ENCODE data around the gene PEX14. TPM values are rescaled to one million over a fixed set of nuclear protein-coding genes. Genes with fewer than 3 reads are reported as not detected.

PEX14 gene
- total RNA-seq, 2 donors from 2014 or later, result 24.3 to 26.0 TPM

GRCh38 chr1:10635085-10635896 lies 160.5 kb downstream of the PEX14 start:
- Mint-ChIP-seq H3K4me1 (peaks cover 10% of the 10 kb centered on the region), H3K27me3 (ENCODE audit: insufficient read depth) (peaks cover 9% of the 10 kb centered on the region), H3K27ac (no peak overlapping the region), H3K4me3 (no peak overlapping the region), H3K9me3 (no peaks in the 10 kb centered on the region), H3K36me3 (ENCODE audit: low read depth) (no peaks in the 10 kb centered on the region)
- H3K27me3 ChIP-seq (ENCODE audit: control insufficient read depth, insufficient read depth, low read length, poor library complexity, severe bottlenecking), result peaks cover 26% of the 10 kb centered on the region
- no peaks in the 10 kb centered on the region for H3K4me1 ChIP-seq (ENCODE audit: control insufficient read depth, insufficient read depth, low read length)
- no peak overlapping the region for H3K4me3 ChIP-seq (ENCODE audit: low read length)
- WGBS, 2 experiments (ENCODE audit: insufficient coverage in 1 of 2, insufficient read length in 1 of 2), result 95 to 96% methylated on average over 16 to 23 of the region's 23 CpGs
- no peak for TF ChIP-seq CTCF (conservative IDR thresholded peaks at IDR 0.05)
- DNase-seq, result no peak
- H3K9me3 ChIP-seq (ENCODE audit: control insufficient read depth, low read length), result no peaks in the 10 kb centered on the region
- H3K27ac ChIP-seq (ENCODE audit: low read depth, low read length), result no peak overlapping the region
- H3K36me3 ChIP-seq (ENCODE audit: control insufficient read depth, insufficient read depth, low read length), result no peaks in the 10 kb centered on the region
- H3K9ac ChIP-seq (ENCODE audit: extremely low read depth, low read length, poor library complexity, severe bottlenecking), result no peak overlapping the region

- no peaks in the 10 kb centered on the region for H3K9me3 Mint-ChIP-seq
- no peak overlapping the region for H3K4me3 ChIP-seq (ENCODE audit: low read length)
- no peak overlapping the region for H3K4me3 Mint-ChIP-seq
Measured at GRCh38 chr1:10635992-10636391, 161.2 kb downstream of the PEX14 start.

GRCh38 chr1:10637400-10637799 lies 162.7 kb downstream of the PEX14 start:
- Mint-ChIP-seq H3K9me3 (no peaks in the 10 kb centered on the region), H3K4me3 (no peak overlapping the region), H3K36me3 (ENCODE audit: low read depth) (no peaks in the 10 kb centered on the region), H3K4me1 (peaks cover under 1% of the 10 kb centered on the region), H3K27me3 (ENCODE audit: insufficient read depth) (peaks cover 11% of the 10 kb centered on the region), H3K27ac (no peak overlapping the region)
- no peaks in the 10 kb centered on the region for H3K4me1 ChIP-seq (ENCODE audit: control insufficient read depth, insufficient read depth, low read length)
- no peak for DNase-seq
- 92 to 94% methylated on average over 3 to 9 of the region's 9 CpGs for WGBS, 2 experiments (ENCODE audit: insufficient coverage in 1 of 2, insufficient read length in 1 of 2)
- H3K4me3 ChIP-seq (ENCODE audit: low read length), result no peak overlapping the region
- peaks cover 26% of the 10 kb centered on the region for H3K27me3 ChIP-seq (ENCODE audit: control insufficient read depth, insufficient read depth, low read length, poor library complexity, severe bottlenecking)
- no peak overlapping the region for H3K9ac ChIP-seq (ENCODE audit: extremely low read depth, low read length, poor library complexity, severe bottlenecking)
- no peaks in the 10 kb centered on the region for H3K36me3 ChIP-seq (ENCODE audit: control insufficient read depth, insufficient read depth, low read length)
- TF ChIP-seq CTCF (conservative IDR thresholded peaks at IDR 0.05), result no peak
- H3K27ac ChIP-seq (ENCODE audit: low read depth, low read length), result no peak overlapping the region
- H3K9me3 ChIP-seq (ENCODE audit: control insufficient read depth, low read length), result no peaks in the 10 kb centered on the region

More at GRCh38 chr1:10635992-10636391, 161.2 kb downstream of the PEX14 start:
- no peaks in the 10 kb centered on the region for H3K36me3 ChIP-seq (ENCODE audit: control insufficient read depth, insufficient read depth, low read length)
- H3K9ac ChIP-seq (ENCODE audit: extremely low read depth, low read length, poor library complexity, severe bottlenecking), result no peak overlapping the region
- no peak for TF ChIP-seq CTCF (conservative IDR thresholded peaks at IDR 0.05)
- Mint-ChIP-seq H3K27me3 (ENCODE audit: insufficient read depth) (peaks cover 11% of the 10 kb centered on the region), H3K27ac (no peak overlapping the region), H3K36me3 (ENCODE audit: low read depth) (no peaks in the 10 kb centered on the region), H3K4me1 (peaks cover 10% of the 10 kb centered on the region)
- 89 to 92% methylated on average over 14 to 18 of the region's 18 CpGs for WGBS, 2 experiments (ENCODE audit: insufficient coverage in 1 of 2, insufficient read length in 1 of 2)
- no peaks in the 10 kb centered on the region for H3K9me3 ChIP-seq (ENCODE audit: control insufficient read depth, low read length)
- H3K4me1 ChIP-seq (ENCODE audit: control insufficient read depth, insufficient read depth, low read length), result no peaks in the 10 kb centered on the region
- peaks cover 26% of the 10 kb centered on the region for H3K27me3 ChIP-seq (ENCODE audit: control insufficient read depth, insufficient read depth, low read length, poor library complexity, severe bottlenecking)
- no peak for DNase-seq
- H3K27ac ChIP-seq (ENCODE audit: low read depth, low read length), result no peak overlapping the region

Measured in endodermal cell (in vitro differentiated cells).